ENCODE results near the gene MRPL38.

Gene MRPL38

DNA sequence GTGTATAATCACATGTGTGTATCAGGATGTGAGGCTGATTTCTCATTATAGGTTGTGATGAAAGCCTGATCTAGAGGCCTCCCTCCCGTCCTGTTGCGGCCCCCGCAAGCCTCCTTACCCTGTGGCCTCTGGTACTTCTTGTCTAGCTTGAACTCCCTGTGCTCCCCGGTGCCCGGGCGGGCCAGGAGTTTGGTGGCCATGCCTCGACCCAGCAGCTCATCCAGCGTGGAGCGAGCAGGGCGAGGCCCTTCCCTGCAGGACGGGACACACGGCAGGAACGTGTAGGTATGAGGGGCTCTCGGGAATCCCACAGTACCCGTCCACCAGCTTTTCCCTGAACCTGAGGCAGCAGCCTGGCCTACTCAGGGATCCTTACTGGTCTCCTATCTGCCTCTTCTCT lies 21.2 kb upstream of the MRPL38 start:
- H3K4me3 Mint-ChIP-seq = no peak overlapping the region
- no peaks in the 10 kb centered on the region for H3K4me1 Mint-ChIP-seq
- H3K36me3 Mint-ChIP-seq (ENCODE audit: low read depth) = peaks cover 7% of the 10 kb centered on the region
- no peak for ATAC-seq
- no peaks in the 10 kb centered on the region for H3K9me3 Mint-ChIP-seq
- no peaks in the 10 kb centered on the region for H3K27me3 Mint-ChIP-seq
- no peak overlapping the region for H3K27ac Mint-ChIP-seq
- DNase-seq = no peak

DNA sequence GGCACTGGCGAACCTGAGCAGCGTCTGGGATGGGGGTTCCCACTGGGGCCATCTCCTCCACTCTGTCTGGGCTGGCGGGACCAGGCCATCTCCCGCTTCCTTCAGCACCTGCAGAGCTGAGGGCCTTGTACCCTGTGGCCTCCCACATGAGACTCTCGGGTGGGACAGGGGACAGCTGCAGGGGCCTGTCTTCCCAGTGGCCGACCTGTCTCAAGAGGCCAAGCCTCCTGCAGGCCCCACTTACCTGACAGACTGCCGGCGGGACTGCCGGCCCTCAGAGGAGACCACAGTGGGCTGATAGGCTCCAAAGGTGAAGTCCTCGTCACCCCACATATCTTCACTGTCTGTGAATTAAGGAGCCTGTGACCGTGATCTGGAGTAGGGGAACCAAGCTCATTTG lies 20.4 kb upstream of the MRPL38 start:
- H3K4me3 Mint-ChIP-seq = no peak overlapping the region
- no peaks in the 10 kb centered on the region for H3K27me3 Mint-ChIP-seq
- peaks cover 7% of the 10 kb centered on the region for H3K36me3 Mint-ChIP-seq (ENCODE audit: low read depth)
- no peaks in the 10 kb centered on the region for H3K9me3 Mint-ChIP-seq
- ATAC-seq = no peak
- no peak for DNase-seq
- H3K4me1 Mint-ChIP-seq = no peaks in the 10 kb centered on the region
- no peak overlapping the region for H3K27ac Mint-ChIP-seq

GRCh38 chr17:75922963-75923874 lies 18.5 kb upstream of the MRPL38 start:
- Mint-ChIP-seq H3K27ac (no peak overlapping the region), H3K4me3 (no peak overlapping the region), H3K9me3 (no peaks in the 10 kb centered on the region), H3K4me1 (no peaks in the 10 kb centered on the region), H3K27me3 (no peaks in the 10 kb centered on the region), H3K36me3 (ENCODE audit: low read depth) (peaks cover 7% of the 10 kb centered on the region)
- no peak for DNase-seq
- no peak for ATAC-seq

- Mint-ChIP-seq H3K36me3 (ENCODE audit: low read depth) (peaks cover 5% of the 10 kb centered on the region), H3K27me3 (no peaks in the 10 kb centered on the region), H3K9me3 (no peaks in the 10 kb centered on the region), H3K4me3 (no peak overlapping the region), H3K27ac (no peak overlapping the region), H3K4me1 (no peaks in the 10 kb centered on the region)
- ATAC-seq (no peak), DNase-seq (no peak)
These were observed 17.7 kb upstream of the MRPL38 start for GRCh38 chr17:75922173-75922961.

DNA sequence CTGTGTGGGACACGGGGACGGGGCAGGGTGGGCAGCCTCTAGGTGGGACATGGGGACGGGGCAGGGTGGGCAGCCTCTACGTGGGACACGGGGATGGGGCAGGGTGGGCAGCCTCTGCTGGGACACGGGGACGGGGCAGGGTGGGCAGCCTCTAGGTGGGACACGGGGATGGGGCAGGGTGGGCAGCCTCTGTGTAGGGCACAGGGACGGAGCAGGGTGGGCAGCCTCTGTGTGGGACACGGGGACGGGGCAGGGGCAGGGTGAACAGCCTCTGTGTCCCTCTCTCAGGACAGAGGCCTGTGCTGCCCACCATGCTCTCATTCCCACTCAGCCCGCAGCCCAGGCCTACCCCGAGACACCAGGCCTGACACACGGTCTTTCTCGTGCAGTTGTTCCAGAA lies 16.9 kb upstream of the MRPL38 start:
- H3K9me3 Mint-ChIP-seq = no peaks in the 10 kb centered on the region
- DNase-seq = no peak
- no peak for ATAC-seq
- H3K4me1 Mint-ChIP-seq = no peaks in the 10 kb centered on the region
- no peak overlapping the region for H3K27ac Mint-ChIP-seq
- no peaks in the 10 kb centered on the region for H3K27me3 Mint-ChIP-seq
- peaks cover 8% of the 10 kb centered on the region for H3K36me3 Mint-ChIP-seq (ENCODE audit: low read depth)
- H3K4me3 Mint-ChIP-seq = no peak overlapping the region

DNA sequence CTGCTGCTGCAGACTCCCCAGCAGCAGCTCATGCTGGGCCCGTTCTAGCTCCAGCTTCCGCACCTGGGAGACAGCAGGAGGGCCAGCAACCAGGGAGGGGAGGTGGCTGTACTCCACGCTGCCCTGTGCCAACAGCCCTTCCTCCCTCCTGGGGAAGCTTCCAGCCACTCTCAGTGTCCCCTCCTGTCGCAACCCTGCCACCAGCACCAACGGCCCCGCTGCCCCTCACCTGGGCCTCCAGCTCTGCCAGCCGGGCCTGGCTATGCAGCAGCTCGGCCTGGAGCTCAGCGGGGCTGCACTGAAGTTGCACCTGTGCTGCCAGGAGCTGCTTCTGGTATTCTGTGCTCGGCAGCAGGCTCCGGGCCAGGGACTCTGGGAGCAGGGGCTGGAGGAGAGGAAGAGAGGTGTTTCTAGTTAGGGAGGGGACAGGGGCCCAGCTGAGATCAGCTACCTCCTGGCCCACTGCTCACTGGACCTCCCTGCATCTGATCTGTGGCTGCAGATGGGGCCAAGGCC lies 15.4 kb upstream of the MRPL38 start:
- H3K4me3 Mint-ChIP-seq = no peak overlapping the region

GRCh38 chr17:75919611-75920010 lies 14.9 kb upstream of the MRPL38 start:
- Mint-ChIP-seq H3K36me3 (ENCODE audit: low read depth) (peaks cover 8% of the 10 kb centered on the region), H3K27me3 (no peaks in the 10 kb centered on the region), H3K4me1 (no peaks in the 10 kb centered on the region), H3K4me3 (no peak overlapping the region), H3K9me3 (no peaks in the 10 kb centered on the region), H3K27ac (no peak overlapping the region)
- ATAC-seq (no peak), DNase-seq (no peak)

More for the DNA sequence above, 15.4 kb upstream of the MRPL38 start:
- H3K27ac Mint-ChIP-seq = no peak overlapping the region
- H3K4me1 Mint-ChIP-seq = no peaks in the 10 kb centered on the region
- no peak for ATAC-seq
- peaks cover 8% of the 10 kb centered on the region for H3K36me3 Mint-ChIP-seq (ENCODE audit: low read depth)
- H3K9me3 Mint-ChIP-seq = no peaks in the 10 kb centered on the region
- DNase-seq = no peak
- no peaks in the 10 kb centered on the region for H3K27me3 Mint-ChIP-seq

GRCh38 chr17:75917917-75918445 lies 13.3 kb upstream of the MRPL38 start:
- H3K27ac Mint-ChIP-seq = no peak overlapping the region
- no peak for DNase-seq

DNA sequence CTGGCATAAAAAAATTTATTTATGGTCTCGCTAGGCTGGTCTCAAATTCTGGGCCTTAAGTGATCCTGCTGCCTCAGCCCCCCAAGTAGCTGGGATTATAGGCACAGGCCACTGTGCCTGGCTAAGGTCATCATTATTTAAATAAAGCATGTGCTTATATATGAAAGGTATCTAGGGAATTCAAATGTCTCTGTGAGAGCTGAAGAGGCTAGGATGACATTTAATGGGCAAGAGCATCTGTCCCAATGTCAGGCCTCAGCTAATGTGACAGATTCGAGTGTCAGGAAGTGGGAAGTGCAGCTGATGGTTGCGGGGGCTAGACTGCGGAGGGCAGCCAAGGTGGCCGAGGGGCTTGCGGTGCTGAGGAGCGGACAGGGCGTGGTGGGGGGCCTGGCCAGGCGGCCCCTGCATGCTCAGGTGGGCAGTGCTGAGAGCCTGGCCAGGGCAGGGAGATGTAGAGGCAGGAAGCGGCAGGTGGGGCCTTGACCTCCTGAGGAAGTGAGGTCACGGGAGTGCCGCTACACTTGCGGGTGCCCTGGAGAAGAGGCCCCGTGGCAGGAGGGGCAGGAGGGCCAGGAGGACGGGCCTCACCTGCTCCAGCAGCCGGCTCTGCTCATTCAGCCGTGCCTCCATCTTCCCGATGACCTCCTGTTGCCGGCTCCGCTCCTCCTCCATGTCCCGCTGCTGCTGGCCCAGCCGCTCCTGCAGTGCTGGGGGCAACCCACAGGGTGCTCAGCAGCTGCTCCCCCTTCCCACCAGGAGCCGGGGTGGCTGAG lies 12.6 kb upstream of the MRPL38 start:
- no peak overlapping the region for H3K4me3 Mint-ChIP-seq
- no peak for ATAC-seq
- H3K27ac Mint-ChIP-seq = no peak overlapping the region

More at GRCh38 chr17:75917917-75918445, 13.3 kb upstream of the MRPL38 start:
- H3K36me3 Mint-ChIP-seq (ENCODE audit: low read depth) = peaks cover 8% of the 10 kb centered on the region
- no peaks in the 10 kb centered on the region for H3K4me1 Mint-ChIP-seq
- ATAC-seq = no peak
- no peaks in the 10 kb centered on the region for H3K9me3 Mint-ChIP-seq
- H3K4me3 Mint-ChIP-seq = no peak overlapping the region
- no peaks in the 10 kb centered on the region for H3K27me3 Mint-ChIP-seq

DNA sequence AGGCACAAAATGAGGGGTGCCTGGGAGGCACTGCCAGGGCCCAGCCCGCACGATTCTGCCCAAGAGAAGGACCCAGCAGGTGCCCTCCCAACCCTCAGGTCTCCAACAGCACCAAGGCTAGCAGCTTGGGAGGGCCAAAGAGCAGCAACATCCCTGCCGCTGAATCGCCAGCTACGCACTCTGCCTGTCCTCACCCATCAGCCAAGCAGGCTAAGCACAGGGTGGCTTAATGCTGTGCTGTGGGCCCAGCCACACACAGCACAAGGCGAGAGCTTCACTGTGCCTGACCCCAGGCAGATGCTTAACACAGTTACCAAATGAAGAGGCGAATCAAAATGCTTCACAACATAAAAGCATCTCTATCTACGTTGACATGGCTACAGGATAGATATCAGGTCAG lies 10.6 kb upstream of the MRPL38 start:
- H3K9me3 Mint-ChIP-seq = no peaks in the 10 kb centered on the region
- DNase-seq (no peak), ATAC-seq (no peak)
- H3K4me1 Mint-ChIP-seq = no peaks in the 10 kb centered on the region
- H3K27ac Mint-ChIP-seq = no peak overlapping the region
- no peak overlapping the region for H3K4me3 Mint-ChIP-seq
- peaks cover 5% of the 10 kb centered on the region for H3K36me3 Mint-ChIP-seq (ENCODE audit: low read depth)
- no peaks in the 10 kb centered on the region for H3K27me3 Mint-ChIP-seq

More for the DNA sequence above, 12.6 kb upstream of the MRPL38 start:
- Mint-ChIP-seq H3K9me3 (no peaks in the 10 kb centered on the region), H3K27me3 (no peaks in the 10 kb centered on the region), H3K36me3 (ENCODE audit: low read depth) (peaks cover 8% of the 10 kb centered on the region), H3K4me1 (no peaks in the 10 kb centered on the region)
- no peak for DNase-seq

DNA sequence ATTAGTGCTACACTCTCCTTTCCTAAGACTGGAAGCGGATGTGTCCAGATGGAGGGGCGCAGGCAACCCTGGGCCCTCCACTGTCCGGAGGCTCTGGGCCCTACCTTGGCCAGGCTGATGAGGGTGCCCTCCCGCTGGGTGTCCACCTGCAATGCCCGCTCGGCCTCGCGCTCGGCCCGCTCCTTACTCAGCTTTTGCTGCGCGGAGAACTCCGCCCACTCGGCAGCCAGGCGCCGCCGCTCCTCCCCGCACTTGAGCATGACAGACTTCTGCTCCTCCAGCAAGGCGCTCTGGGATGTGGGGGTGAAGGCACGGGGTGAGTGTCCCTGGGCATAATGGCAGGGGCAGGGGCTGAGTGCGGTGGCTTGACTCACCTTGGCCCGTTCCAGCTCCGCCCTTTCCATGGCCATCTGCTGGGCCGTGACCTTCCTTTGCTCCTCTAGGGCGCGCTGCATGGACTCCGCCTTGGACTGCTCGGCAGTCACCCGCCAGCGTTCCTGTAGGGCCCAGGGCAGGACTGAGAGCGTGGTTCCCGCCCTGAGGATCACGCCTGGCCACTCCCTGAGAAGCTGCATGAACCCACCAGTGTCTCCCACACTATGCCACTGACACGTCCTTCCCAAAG lies 10.1 kb upstream of the MRPL38 start:
- H3K36me3 Mint-ChIP-seq (ENCODE audit: low read depth) = peaks cover 5% of the 10 kb centered on the region
- H3K27me3 Mint-ChIP-seq = no peaks in the 10 kb centered on the region
- peaks cover 1% of the 10 kb centered on the region for H3K4me1 Mint-ChIP-seq
- DNase-seq = no peak
- no peak for ATAC-seq
- H3K4me3 Mint-ChIP-seq = no peak overlapping the region
- H3K27ac Mint-ChIP-seq = no peak overlapping the region
- H3K9me3 Mint-ChIP-seq = no peaks in the 10 kb centered on the region

DNA sequence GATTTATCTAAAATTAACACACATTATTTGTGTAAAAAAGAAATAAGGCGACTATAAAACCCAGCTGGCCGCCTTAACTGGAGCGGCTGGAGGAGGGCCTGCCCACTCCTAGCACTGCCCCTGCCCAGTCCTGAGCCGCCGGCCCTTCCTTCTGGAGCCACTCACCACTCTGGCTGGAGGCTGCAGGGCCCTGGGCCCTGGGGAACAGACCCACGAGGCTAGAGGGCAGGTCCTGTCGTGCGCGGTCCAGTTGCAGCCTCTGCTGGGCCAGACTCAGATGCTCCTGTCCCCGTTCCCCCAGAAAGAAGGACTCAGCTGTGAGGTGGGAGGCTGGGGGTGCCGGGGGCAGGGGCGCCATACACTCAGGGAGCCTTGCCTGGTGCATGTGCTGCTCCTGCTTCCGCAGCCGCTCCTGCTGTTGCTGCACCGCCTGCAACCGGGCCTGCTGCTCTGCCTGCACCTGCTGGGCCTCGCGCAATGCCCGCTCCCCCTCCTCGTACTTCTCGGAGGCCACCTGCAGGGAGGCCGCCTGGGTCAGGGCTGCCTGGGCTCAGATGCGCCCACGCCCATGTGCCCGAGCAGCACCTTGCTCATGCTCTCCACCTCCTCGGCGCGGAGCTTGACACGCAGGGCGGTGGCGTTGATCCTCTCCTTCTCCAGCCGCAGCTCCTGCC lies 9.0 kb upstream of the MRPL38 start:
- Mint-ChIP-seq H3K27ac (no peak overlapping the region), H3K36me3 (ENCODE audit: low read depth) (peaks cover 5% of the 10 kb centered on the region), H3K9me3 (no peaks in the 10 kb centered on the region)

DNA sequence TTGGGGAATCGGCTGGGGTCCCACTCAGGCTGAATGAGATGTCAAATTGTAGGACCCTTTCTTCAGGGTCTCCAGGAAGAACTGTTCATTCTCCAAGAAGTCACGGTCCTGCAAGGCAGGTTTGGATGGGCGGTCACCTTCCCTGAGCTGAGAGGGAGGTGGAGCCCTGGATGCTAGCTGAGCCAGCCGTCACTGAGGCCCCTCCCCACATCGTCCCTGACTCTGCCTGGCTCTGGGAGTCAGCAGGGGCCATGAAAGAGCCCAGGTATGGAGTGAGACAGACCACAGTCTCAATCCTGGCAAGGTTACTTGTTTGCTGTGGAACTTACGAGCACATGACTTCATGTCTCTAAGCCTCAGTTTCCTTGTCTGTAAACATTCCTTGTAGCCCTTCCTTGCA lies 6.0 kb upstream of the MRPL38 start:
- Mint-ChIP-seq H3K4me3 (no peak overlapping the region), H3K36me3 (ENCODE audit: low read depth) (peaks cover 2% of the 10 kb centered on the region), H3K27ac (no peak overlapping the region), H3K9me3 (no peaks in the 10 kb centered on the region), H3K27me3 (no peaks in the 10 kb centered on the region), H3K4me1 (peaks cover 6% of the 10 kb centered on the region)
- no peak for ATAC-seq
- DNase-seq = no peak

More for the DNA sequence above, 9.0 kb upstream of the MRPL38 start:
- H3K4me1 Mint-ChIP-seq = peaks cover 1% of the 10 kb centered on the region
- no peak overlapping the region for H3K4me3 Mint-ChIP-seq
- no peaks in the 10 kb centered on the region for H3K27me3 Mint-ChIP-seq
- DNase-seq (no peak), ATAC-seq (no peak)

Measured in activated naive CD8-positive, alpha-beta T cell treated with anti-CD3 and anti-CD28 coated beads, Interleukin-2, amount 50 U/mL, for 24 hours (primary cell).